ENCODE data around the gene MRPS9.
A peak's percentile ranks its signal among the peaks of the same experiment; 100 is the strongest.

Gene MRPS9

DNA sequence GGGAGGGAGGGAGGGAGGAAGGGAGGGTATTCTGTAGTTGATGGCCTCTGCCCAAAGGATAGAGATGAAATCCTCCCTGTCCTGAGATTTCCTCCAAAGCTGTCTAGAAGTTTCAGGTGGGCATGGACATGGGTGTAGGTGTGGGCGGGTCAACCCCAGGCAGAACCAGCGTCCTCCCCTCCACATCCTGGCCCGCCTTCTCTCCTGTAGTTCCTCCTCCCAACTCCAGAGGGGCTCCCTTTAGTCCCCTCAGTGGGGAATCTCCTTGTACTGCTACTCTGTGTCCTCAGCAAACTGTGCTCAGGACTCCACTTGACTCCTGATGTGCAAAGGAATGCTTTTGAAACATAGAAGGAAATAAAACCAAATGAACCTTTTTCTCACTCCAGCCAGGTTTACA, 88.1 kb downstream of the MRPS9 start:
- peaks cover 5% of the 10 kb centered on the region for H3K27me3 ChIP-seq (ENCODE audit: insufficient read depth, poor library complexity, severe bottlenecking)
- H3K27ac ChIP-seq (replicated peaks), result no peak overlapping the region
- no peak overlapping the region for H3K4me3 ChIP-seq (replicated peaks; ENCODE audit: insufficient read depth, low read length)
- TF ChIP-seq GABPA (IDR thresholded peaks at IDR 0.05; ENCODE audit: low read depth) (no peak), POLR2AphosphoS5 (IDR thresholded peaks at IDR 0.05; ENCODE audit: low read depth) (no peak)
- no peak for DNase-seq (ENCODE audit: low read depth in 1 of 2, low spot score in 1 of 2)

DNA sequence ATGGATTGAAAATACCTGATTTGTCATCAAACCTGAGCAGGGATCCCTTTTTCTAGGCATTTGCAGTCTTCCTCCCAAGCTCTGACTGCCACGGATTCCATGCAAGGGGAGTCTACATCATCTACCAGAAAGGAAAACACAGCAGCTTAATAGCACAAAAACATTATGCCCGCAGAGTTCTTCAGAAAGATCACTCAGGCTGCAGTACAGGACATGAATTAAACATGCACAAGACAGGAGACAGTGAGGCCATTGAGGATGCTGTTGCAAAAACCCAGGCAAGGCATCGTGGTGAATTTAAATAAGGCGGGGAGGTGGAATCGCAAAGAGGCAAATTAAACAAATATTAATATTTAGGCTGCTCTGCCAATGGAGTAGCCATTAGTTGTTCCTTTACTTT, 88.5 kb downstream of the MRPS9 start:
- TF ChIP-seq SPI1 (IDR thresholded peaks at IDR 0.05; ENCODE audit: borderline replicate concordance, low read depth) (no peak), POLR2AphosphoS5 (IDR thresholded peaks at IDR 0.05; ENCODE audit: low read depth) (no peak), GABPA (IDR thresholded peaks at IDR 0.05; ENCODE audit: low read depth) (no peak)
- TF ChIP-seq, protein P1, sequence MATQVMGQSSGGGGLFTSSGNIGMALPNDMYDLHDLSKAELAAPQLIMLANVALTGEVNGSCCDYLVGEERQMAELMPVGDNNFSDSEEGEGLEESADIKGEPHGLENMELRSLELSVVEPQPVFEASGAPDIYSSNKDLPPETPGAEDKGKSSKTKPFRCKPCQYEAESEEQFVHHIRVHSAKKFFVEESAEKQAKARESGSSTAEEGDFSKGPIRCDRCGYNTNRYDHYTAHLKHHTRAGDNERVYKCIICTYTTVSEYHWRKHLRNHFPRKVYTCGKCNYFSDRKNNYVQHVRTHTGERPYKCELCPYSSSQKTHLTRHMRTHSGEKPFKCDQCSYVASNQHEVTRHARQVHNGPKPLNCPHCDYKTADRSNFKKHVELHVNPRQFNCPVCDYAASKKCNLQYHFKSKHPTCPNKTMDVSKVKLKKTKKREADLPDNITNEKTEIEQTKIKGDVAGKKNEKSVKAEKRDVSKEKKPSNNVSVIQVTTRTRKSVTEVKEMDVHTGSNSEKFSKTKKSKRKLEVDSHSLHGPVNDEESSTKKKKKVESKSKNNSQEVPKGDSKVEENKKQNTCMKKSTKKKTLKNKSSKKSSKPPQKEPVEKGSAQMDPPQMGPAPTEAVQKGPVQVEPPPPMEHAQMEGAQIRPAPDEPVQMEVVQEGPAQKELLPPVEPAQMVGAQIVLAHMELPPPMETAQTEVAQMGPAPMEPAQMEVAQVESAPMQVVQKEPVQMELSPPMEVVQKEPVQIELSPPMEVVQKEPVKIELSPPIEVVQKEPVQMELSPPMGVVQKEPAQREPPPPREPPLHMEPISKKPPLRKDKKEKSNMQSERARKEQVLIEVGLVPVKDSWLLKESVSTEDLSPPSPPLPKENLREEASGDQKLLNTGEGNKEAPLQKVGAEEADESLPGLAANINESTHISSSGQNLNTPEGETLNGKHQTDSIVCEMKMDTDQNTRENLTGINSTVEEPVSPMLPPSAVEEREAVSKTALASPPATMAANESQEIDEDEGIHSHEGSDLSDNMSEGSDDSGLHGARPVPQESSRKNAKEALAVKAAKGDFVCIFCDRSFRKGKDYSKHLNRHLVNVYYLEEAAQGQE (IDR thresholded peaks at IDR 0.05; ENCODE audit: insufficient replicate concordance, low read depth), result no peak
- TF ChIP-seq, protein P2, sequence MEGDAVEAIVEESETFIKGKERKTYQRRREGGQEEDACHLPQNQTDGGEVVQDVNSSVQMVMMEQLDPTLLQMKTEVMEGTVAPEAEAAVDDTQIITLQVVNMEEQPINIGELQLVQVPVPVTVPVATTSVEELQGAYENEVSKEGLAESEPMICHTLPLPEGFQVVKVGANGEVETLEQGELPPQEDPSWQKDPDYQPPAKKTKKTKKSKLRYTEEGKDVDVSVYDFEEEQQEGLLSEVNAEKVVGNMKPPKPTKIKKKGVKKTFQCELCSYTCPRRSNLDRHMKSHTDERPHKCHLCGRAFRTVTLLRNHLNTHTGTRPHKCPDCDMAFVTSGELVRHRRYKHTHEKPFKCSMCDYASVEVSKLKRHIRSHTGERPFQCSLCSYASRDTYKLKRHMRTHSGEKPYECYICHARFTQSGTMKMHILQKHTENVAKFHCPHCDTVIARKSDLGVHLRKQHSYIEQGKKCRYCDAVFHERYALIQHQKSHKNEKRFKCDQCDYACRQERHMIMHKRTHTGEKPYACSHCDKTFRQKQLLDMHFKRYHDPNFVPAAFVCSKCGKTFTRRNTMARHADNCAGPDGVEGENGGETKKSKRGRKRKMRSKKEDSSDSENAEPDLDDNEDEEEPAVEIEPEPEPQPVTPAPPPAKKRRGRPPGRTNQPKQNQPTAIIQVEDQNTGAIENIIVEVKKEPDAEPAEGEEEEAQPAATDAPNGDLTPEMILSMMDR (IDR thresholded peaks at IDR 0.05; ENCODE audit: insufficient read depth, low read length), result no peak
- Histone ChIP-seq H3K27ac (replicated peaks) (no peak overlapping the region), H3K4me3 (replicated peaks; ENCODE audit: insufficient read depth, low read length) (no peak overlapping the region), H3K27me3 (ENCODE audit: insufficient read depth, poor library complexity, severe bottlenecking) (peaks cover 5% of the 10 kb centered on the region)
- no peak for DNase-seq (ENCODE audit: low read depth in 1 of 2, low spot score in 1 of 2)

DNA sequence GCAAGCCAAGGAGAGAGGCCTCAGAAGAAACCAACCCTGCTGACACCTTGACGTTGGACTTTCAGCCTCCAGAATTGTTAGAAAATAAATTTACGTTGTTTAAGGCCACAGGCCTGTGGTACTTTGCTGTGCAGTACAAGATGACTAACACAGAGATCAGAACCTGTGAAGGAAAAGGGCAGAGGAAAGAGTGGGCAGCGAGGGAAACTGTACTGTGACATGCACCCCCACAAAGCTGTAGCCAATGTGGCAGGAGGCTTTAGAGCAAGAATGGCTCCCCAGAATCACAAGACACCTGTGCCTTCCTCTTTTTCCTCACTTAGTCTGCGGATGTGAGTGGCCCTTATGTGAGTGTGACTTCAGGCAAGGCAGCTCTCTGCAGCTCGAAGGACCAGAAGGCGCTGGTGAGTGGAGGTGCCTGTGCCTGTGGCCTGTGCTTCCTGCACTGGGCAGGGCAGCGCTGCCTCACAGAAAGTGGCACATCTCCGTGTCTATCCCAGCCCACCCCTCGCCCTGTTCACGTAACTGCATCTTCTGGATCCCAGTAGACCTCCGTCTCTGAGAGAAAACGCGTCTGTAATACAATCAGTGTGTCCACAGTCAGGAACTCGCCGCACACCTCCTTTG, 89.5 kb downstream of the MRPS9 start:
- no peak for DNase-seq (ENCODE audit: low read depth in 1 of 2, low spot score in 1 of 2)
- no peaks in the 10 kb centered on the region for H3K27me3 ChIP-seq (ENCODE audit: insufficient read depth, poor library complexity, severe bottlenecking)
- TF ChIP-seq GABPA (IDR thresholded peaks at IDR 0.05; ENCODE audit: low read depth) (no peak), POLR2AphosphoS5 (IDR thresholded peaks at IDR 0.05; ENCODE audit: low read depth) (no peak), SPI1 (IDR thresholded peaks at IDR 0.05; ENCODE audit: borderline replicate concordance, low read depth) (no peak)
- TF ChIP-seq, protein P2 (IDR thresholded peaks at IDR 0.05; ENCODE audit: insufficient read depth, low read length), result no peak
- TF ChIP-seq, protein P1 (IDR thresholded peaks at IDR 0.05; ENCODE audit: insufficient replicate concordance, low read depth), result no peak
- no peak overlapping the region for H3K4me3 ChIP-seq (replicated peaks; ENCODE audit: insufficient read depth, low read length)
- H3K27ac ChIP-seq (replicated peaks), result no peak overlapping the region

DNA sequence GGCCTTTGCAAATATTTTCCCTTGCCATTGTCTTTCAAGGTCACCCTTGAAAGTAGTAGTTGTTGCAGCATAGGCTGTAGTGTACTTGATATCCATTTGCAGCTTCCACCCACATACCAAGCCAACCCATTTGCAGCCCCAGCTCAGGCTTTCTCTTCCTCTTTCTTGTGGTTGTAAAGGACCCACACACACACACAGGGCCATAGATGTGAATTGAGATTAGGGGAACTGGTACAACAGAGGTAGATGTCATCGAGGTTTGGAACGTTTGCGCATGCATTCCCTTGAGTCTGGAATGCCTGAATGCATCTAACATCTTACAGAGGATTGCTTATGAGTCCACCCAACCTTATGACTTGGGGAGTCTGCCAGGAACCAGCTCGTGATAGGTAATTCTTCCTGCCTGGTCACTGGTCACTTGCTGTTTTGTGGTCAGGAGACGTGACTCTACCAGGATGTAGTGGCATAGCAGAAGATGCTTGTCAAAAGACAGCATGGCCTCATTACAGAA, 91.9 kb downstream of the MRPS9 start:
- Histone ChIP-seq H3K4me3 (replicated peaks; ENCODE audit: insufficient read depth, low read length) (no peak overlapping the region), H3K27ac (replicated peaks) (no peak overlapping the region), H3K27me3 (ENCODE audit: insufficient read depth, poor library complexity, severe bottlenecking) (no peaks in the 10 kb centered on the region)
- TF ChIP-seq, protein P2 (IDR thresholded peaks at IDR 0.05; ENCODE audit: insufficient read depth, low read length), result no peak
- peak; percentile 89 for TF ChIP-seq SPI1 (IDR thresholded peaks at IDR 0.05; ENCODE audit: borderline replicate concordance, low read depth)
- DNase-seq (ENCODE audit: low read depth in 1 of 2, low spot score in 1 of 2), result peak in 1 of 2 experiments; percentile 68

All from HL-60 (cell line).